ENCODE measurements around the gene NT5C2.

DNA sequence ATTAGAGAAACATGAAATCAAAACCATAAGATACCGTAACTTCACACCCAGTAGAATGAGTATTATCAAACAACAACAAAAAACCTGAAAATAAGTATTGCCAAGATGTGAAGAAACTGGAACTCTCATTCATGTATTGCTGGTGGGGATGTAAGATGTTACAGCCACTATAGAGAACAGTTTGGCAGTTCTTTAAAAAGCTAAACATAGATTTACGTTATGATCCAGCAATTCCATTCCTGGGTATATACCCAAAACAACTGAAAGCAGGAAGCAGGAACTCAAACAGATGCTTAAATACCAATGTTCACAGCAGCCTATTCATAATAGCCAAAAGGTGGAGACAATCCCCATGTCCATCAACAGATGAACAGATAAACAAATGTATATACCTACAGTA lies 72.5 kb downstream of the NT5C2 start:
- TF ChIP-seq CHD2 (IDR thresholded peaks at IDR 0.05; ENCODE audit: low read length) (no peak), POLR2A (IDR thresholded peaks at IDR 0.05; ENCODE audit: control extremely low read depth in 1 of 2, low read depth in 2 of 2, low read length in 2 of 2) (no peak), TCF12 (IDR thresholded peaks at IDR 0.05; ENCODE audit: low read depth, low read length) (no peak)
- TF ChIP-seq, protein P1, sequence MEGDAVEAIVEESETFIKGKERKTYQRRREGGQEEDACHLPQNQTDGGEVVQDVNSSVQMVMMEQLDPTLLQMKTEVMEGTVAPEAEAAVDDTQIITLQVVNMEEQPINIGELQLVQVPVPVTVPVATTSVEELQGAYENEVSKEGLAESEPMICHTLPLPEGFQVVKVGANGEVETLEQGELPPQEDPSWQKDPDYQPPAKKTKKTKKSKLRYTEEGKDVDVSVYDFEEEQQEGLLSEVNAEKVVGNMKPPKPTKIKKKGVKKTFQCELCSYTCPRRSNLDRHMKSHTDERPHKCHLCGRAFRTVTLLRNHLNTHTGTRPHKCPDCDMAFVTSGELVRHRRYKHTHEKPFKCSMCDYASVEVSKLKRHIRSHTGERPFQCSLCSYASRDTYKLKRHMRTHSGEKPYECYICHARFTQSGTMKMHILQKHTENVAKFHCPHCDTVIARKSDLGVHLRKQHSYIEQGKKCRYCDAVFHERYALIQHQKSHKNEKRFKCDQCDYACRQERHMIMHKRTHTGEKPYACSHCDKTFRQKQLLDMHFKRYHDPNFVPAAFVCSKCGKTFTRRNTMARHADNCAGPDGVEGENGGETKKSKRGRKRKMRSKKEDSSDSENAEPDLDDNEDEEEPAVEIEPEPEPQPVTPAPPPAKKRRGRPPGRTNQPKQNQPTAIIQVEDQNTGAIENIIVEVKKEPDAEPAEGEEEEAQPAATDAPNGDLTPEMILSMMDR (IDR thresholded peaks at IDR 0.05; ENCODE audit: control extremely low read depth in 1 of 3, insufficient read depth in 1 of 3, low read depth in 1 of 3, low read length in 3 of 3), result no peak
